Inflammatory macrophage (primary cell): ENCODE measurements around the gene PRKRA.
"Not testable (repeated sequence)": the region's sequence is repeated elsewhere in the genome, so short reads cannot be mapped to it uniquely, and the experiment has no call there.

ENCODE experiments used
- DNase-seq, 2 donors: peaks; one replicate each; pipeline ENCODE4 v3.0.0-alpha.2; 2020 to 2022
- total RNA-seq, 18 experiments: gene quantifications; one replicate each; lab custom pipeline; 2026; ENCODE audit warnings: mixed read lengths in 6 of 18, inconsistent platforms in 2 of 18; lab: John Stamatoyannopoulos, UW

PRKRA gene
- 23.8 to 46.3 (median 29.8) reads per million in 18 experiments for total RNA-seq

DNA sequence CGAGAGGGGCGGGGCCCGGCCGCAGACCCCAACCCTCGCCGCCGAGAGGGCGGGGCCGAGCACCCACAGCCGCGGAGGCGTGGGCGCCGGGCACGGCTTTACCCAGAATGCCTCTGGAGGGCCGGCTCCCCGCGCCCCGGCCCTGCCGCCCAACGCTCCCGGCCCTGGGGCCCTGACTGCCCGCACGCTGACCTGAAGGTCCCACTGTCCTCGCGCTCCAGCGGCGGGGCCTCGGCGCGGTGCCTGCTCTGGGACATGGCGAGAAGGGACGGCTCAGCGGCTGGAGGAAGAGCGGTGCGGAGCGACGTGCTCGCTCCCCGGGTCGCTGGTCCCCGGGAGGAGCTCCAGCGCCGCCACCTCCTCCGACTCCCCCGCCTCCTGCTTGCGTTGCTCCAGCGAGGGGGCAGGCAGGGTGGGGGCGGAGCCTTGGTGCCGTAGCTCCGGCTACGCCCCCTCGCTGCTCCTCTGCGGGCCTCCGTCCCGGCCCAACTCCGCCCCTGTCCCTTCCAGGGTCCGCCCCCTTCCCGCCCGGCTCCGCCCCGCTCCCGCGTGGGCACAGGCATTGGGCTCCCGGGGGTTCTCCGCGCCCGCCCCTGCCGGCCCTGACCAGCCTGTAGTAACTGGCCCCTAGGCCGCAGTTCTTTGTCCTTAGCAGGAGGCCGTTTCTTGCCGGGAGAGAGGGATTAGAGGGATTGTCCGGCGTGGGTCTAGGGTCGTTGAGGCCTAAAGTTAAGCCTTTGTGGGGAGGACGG lies at the start of gene PRKRA, which contains the start of gene PJVK:
TSS of gene PRKRA (minus strand) at position 402 of the 752 bp plus-strand sequence. CDS start at position 257, 145 bp downstream.
TSS of gene PJVK (plus strand) at position 605 of the 752 bp plus-strand sequence. CDS start 2,032 bp downstream, outside the sequence.
- DNase-seq = peak; percentile 97 to 98

DNA sequence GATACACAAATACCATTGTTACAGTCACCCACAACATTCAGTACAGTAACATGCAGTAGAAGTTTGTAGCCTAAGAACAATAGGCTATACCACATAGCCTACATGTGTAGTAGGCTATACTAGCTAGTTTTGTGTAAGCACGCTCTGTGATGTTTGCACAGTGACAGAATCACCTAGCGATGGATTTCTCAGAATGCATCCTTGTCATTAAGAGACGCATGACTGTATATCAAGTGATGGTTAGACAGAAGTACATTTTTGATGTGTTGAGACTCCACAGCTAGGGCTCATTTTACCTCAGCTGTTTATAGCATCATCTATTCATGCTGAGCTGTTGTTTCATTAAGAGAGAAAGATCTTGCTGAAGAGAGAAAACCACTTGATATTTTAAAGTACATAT lies 48.7 kb upstream of the PRKRA start:
- DNase-seq = no peak

DNA sequence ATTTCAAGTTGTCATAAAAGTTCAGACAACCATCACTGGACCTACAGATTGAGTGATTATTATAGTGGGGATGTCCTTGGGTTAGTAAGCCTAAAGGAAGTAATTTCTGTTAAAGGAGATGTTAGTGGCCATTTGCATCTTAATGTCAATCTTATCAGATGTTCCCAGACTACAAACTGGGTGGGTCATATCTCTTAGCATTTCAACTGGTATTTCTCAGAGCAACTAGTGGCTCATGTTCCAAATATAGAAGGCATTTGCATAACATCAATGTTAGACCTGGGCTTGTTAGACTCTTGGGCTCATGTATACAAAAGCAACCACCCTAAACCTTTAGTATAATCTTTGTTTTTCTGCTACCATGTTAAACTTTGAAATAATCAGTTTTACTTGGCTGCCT lies 47.2 kb upstream of the PRKRA start:
- no peak for DNase-seq

DNA sequence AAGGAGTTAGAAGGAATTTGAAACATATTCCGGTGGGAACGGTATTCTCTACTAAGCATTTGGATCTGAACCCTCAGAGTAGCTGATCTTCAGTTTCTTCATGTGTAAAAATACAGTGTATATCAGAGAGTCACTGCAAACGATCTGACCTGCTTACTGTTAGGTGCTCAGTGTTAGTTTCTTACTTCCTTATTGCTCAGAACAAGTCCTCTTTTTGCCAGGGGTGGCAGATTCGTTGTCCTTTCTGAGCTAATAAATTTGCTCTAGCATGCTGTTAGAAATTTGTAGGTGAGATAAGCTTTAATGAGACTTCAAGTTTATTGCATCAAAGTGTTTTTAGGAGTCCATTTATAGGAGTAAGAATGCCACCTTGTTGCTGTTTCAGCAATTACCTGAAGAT lies 45.1 kb upstream of the PRKRA start:
- no peak for DNase-seq

DNA sequence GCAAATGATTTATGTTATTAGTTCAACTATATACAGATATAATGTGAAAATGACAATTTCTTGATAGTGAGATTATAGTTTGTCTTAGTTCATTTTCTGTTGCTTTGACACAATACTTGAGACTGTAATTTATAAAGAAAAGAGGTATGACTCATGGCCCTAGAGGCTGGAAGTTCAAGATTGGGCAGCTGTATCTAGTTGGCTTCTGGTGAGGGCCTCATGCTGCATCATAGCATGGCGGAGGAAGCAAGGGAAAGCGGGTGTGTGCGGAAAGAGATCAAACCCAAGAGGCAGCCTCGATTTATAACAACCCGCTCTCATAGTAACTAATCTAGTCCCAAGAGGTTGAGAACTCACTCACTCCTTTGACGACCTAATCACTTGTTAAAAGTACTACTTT lies 40.6 kb upstream of the PRKRA start:
- DNase-seq = no peak

DNA sequence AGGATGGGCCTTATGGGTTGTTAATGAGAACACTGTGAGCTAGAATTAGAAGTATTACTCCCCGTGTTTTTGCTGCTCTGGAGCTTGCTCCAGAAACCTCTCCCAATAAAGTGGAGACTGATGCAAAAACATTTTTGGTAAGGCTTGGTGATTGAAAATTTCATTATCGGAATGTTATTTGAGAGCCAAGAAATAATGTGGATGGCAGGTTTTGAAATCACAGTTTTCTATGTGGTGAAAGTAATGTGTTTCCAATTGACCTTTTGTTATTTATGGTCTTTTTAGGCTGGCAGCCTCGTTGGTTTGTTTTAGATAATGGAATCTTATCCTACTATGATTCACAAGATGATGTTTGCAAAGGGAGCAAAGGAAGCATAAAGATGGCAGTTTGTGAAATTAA lies 34.4 kb upstream of the PRKRA start:
- DNase-seq = no peak

DNA sequence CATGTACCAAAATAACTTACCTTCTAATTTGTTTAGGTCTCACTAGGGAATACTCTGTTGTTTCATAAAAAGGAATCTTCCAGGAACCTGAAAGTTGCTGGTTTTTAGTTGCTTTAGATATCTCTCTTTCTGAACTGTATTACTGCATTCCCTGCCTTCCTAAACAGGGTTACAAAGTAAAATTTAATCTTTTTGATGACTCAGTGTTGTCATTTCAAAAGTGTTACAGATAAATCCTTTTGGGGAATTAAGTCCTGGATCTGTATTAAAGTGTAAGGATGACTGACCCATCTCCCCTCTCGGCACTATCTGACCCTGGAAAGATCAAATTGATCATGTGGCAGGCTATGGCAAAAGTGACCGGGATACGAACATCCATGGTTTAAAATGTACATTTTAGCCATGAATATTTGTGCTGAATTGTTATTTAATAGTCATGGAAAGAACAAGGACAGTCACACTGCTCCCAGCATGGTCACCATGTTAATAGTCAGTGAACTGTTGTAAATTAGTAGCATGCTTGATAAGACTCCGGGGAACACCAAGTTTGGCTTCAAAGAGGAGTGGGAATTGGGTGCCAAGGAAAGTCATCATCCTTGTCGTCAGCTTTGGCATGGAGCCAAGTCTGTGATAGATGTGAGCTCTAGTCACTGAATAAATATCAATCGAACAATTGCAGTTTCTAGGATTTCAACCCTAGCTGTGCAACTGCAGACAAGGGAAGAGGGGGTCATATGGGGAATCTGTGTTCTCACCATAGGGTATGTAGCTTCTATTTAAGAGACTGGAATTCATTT lies 33.5 kb upstream of the PRKRA start:
- DNase-seq = no peak

DNA sequence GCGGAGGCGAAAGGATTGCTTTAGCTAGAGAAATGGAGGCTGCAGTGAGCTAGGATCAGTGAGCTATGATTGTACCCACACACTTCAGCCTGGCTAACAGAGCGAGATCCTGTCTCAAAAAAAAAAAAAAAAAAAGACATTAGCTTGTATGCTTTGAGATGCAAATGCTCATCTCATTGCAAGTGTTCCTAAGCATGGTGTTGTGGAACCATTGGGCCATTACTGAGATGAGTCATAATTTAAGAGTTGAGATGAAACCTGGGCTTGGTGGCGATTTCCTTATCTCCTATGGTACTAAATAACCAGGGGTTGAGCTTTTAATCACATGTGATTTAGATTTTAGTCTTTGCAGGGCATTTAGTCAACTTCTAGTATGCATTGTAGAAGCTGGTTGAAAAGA lies 31.5 kb upstream of the PRKRA start:
- DNase-seq = no peak

DNA sequence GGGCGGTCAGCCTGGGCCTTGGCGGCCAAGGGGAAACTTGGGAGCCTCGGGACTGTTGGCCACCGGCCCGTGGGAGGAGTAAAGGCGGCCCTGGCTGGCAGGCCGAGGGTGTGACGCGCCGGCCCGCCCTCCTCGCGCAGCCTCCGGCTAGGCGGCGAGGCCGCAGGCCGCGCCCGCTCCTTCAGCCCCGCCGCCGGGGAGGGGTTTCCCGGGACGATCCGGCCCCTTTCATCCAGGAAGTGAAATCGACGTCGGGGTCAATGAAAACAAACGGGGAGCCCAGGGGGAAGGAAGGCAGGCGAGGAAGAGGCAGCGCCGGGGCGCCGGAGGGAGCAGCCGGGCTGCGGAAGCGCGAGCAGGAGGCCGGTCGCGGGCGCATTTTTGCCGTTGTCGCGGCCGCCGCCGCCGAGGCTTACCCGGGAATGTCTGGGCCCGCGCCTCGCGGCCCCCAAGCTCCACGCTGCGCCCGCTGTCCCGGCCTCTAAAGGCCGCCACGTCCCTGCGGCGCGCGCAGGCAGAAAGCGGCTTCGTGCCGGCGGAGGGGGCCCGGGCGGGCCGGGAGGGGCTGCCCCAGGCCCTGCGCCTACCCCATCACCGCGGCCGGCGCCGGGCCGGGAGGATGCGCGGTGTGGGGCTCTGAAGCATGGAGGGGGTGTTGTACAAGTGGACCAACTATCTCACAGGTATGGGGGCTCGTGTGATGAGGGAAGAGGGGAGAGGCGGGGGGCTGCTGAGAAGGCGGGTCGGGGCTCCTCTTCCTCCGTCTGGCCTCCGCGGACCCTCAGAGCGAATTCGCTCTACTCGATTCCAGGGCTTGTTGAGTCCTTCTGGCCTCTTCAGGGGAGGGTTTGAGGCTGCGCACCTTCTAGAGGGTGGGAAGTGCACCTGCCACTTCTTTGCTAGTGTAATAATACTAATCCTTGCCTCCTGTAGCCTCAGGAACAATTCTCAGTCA lies 29.5 kb upstream of the PRKRA start, which contains the start of gene PLEKHA3:
TSS of gene PLEKHA3 (plus strand) at position 231 of the 955 bp plus-strand sequence. CDS start at position 644, 413 bp downstream.
- DNase-seq = peak; percentile 95 to 98

DNA sequence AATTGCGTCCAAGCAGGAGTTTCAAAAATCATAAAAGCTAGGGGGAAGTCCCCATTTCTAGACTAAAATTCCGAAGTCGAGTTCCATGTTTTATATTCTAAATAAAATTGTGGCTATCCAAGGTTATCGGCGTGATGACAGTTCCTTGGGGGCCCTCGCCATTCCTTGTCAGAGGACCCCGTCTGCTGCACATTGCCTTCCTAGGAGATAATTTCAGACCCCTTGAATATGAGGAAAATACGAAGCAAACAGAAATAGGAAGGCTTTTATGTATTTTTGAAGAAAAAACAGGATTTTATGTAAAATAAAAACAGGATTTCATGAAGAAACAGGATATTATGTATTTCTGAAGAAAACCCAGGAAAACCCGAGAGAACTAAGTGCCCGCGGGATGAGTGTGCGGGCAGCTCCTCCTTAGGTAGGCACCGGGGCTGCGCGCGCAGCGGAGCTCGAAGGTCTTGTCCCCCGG lies 28.8 kb upstream of the PRKRA start:
- no peak for DNase-seq

DNA sequence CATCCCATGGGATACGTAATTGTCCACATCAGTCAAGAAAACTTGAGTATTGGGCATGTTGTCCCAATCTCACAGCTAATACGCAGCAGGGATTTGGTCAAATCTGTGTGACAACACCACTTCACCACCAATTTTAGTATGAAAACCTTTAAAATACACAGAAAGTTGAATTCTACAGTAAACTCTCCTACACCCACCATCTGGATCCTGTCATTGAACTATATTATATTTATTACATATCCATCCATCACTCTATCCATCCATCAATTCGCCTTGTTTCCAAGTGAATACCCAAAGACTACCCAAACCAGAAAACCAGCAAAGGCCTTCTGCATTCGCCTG lies 28.3 kb upstream of the PRKRA start:
- no peak for DNase-seq

DNA sequence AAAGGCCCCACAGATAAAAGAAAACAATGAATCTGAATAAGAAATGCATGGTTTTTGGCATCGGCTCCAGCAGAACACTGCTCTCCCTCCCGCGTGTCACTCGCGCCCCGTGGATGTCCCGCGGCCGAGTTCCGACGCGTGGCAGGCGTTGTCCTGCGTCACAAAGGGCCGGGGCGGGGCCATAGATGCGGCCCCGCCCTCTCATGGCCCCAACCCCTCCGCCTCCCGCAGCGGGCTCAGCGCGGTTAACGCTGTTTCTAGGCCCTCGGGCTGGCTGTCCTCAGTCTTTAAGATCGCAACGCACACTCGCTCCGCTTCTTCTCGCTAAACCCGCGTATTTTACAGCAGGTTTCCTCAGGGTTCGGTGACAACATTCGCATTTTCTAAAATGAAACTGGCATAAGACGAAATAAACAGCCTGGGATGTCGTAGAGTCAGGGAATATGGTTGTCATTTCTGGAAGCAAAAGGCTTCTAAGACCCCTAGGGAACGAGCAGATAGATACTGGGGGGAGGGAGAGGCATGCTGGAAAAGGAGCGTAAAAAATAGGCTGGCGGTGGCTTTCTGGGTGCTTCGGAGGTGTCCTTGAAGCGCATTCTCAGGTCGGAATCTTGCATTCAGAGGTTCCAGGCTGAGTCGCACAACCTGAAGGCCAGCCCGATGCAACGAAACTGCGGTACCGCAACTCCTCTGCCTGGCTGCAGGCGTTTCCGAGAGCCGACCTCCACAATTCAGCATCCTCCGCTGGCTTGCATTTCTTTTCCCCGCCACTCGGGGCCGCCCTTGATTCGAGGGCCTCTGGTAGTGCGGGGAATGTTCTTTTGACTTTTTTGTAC lies 27.7 kb upstream of the PRKRA start, which contains the start of gene FKBP7:
TSS of gene FKBP7 (minus strand) at position 162 of the 836 bp plus-strand sequence. CDS start at position 61, 101 bp downstream.
- peak; percentile 79 to 88 for DNase-seq

DNA sequence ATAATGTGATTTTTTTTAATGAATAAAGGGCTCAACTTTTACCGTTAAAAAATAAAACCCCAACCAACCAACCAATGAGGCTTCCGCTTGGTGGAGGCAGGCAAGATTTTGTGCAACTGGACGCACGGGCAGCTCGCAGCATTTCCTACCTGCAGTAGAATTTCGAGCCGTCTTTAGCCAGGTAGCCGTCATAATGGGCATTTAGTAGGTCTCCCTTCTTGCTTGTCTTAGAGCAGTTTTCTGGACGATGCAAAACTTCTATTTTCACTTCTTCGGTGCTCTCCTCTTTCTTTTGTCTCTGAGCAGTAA lies 27.1 kb upstream of the PRKRA start:
- DNase-seq = peak in 1 of 2 donors; percentile 11

DNA sequence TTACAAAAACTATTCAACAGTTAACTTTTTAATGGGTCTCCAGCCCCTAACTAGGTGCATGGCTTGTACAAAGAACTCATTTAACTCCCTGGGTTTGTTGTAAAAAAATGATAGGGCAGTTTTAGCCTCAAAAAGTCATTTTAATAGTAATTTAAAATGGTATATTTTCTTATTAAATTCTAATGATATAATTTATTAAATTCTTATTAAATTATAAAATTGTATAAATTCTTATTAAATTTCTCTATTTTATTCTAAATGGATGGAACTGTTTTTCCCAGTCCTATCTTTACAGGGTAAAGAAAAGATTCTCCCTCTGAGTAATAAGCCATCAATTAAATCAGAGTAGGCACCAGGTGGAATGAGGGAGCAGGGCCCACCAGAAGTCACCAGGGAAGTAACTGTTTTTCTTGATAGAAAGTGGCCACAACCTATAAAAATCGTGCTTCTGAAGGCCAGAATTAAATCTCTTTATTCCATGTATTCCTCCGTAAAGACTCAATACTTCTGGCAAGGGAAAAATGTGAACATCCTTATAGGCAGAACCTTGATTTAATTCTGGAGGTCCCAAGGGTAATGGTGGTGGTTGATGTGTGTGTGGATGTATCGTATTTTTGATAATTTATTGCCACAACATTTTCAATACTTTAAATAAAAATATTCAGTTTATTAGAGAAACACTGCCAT lies 26.6 kb upstream of the PRKRA start:
- DNase-seq = no peak

DNA sequence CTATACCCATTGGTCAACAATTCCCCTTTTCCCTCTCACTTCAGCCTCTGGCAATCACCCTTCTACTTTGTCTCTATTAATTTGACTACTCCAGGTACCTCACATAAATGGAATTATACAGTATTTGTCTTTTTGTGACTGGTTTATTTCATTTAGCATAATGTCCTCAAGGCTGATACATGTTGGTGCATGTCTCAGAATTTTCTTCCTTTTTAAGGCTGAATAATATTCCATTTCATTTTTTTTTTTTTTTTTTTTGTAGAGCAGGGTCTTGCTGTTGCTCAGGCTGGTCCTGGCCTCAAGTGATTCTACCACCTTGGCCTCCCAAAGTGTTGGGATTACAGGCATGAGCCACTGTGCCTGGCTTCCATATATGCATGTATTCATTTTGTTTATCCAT lies 25.5 kb upstream of the PRKRA start:
- DNase-seq = no peak

DNA sequence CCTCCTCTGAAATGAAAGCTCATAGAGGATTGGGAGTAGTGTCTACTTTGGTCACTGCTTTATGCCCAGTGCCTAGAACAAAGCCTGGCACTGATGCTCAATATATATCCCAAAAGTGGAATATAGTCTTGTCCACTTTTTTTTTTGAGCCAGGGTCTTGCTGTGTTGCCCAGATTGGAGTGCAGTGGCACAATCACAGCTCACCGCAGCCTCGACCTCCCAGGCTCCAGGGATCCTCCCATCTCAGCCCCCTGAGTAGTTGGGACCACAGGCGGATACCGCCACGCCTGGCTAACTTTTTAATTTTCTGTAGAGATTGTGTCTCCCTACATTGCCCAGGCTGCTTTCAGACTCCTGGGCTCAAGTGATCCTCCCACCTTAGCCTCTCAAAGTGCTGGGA lies 23.6 kb upstream of the PRKRA start:
- no peak for DNase-seq

DNA sequence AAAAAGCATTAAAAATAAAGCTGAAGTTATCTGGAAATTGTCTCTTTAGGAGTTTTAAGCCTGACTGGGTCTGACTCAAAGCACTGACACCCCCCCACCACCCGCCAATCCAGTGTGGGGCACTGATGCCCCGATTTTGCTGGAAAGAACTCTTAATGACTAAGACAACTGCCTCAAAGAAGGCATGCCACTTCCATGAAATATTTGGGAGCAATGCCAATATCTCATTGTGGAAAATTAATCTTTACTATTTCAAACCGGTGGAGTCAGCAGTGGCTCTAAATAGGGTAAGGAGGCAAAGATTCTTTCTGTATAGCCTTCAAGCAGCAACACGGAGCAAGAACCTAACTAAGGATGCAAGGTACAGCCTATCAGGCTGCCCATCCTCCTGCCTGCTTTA lies 23.0 kb upstream of the PRKRA start:
- no peak for DNase-seq

DNA sequence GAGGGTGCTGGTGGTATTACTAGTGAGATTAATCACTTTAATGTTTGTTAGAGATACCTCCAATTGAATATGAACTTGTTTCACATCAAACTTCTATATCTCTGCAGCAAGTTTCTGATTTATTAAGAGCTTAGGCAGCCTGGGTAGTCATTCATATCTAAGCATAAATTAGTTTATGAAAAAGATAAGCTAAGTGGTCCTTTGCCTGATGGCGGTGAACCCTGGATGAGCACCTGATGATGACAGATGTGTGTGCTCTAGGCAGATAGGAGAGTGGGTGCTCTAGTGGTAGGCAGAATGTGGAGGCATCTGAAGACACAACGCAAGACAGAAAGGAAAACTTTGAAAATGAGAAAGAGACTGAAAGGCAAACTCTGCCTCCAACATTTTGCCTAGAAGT lies 22.4 kb upstream of the PRKRA start:
- DNase-seq = no peak

DNA sequence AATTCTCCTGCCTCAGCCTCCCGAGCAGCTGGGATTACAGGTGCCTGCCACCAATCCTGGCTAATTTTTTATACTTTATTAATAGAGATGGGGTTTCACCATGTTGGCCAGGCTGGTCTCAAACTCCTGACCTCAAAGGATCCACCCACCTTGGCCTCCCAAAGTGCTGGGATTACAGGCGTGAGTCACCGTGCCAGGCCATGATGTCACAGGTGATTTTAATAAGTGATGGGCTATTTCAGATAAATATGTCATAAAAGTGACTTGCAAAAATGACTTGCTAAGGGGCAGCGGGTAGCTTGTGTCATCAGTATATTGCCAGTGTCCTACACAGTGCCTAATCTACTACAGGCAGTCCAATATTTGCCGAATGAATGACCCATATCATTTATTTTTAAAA lies 20.3 kb upstream of the PRKRA start:
- DNase-seq = not testable (repeated sequence)

DNA sequence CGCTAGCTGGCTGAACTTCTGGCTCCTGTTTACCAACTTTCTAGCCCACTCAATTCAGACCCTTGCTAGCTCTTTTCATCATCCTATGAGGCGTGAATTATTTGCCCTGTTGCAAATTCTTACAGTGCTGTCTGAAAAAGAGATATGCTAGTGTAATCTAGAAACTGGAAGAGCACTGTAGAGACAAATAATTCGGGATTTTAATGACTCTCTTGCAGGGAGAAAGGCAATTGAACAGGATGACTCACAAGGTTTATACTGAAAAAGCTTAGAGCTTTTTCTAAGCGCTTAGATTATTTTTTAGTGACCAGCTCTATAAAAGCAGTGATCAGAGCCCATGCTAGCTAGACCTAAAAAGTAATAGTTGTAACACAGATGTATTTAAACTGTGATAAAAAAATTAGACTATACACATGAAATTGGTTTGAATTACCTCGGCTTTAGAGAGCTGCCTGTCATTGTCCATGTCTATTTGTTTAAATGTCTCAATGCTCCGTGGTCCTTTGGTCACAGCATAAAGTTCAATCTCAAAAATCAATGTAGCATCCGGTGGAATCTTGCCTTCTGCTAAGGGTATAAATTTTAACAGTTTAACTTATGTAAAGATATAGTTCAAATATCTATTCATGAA lies 18.4 kb upstream of the PRKRA start:
- DNase-seq = no peak
